Esophagus mucosa (tissue), 1 donor: ENCODE data around the gene LZTR1. TPM values are rescaled to one million over a fixed set of nuclear protein-coding genes. Genes with fewer than 3 reads are reported as not detected.
"Not testable (repeated sequence)": the region's sequence is repeated elsewhere in the genome, so short reads cannot be mapped to it uniquely, and the experiment has no call there.

ENCODE experiments used
- ATAC-seq: fragments of 200-7000 bp; cut with Tn5 transposase; one replicate; pipeline ENCODE4 v1.9.1; 2020
- total RNA-seq: library from RNA; stranded (reverse); gene quantifications from one replicate; pipeline ENCODE4 v1.2.4, GENCODE V29; 2023
- donor health status: DM: yes; HTN: yes; CAD: no.

LZTR1 gene
- total RNA-seq, 1 donor from 2014 or later = 26.3 TPM

DNA sequence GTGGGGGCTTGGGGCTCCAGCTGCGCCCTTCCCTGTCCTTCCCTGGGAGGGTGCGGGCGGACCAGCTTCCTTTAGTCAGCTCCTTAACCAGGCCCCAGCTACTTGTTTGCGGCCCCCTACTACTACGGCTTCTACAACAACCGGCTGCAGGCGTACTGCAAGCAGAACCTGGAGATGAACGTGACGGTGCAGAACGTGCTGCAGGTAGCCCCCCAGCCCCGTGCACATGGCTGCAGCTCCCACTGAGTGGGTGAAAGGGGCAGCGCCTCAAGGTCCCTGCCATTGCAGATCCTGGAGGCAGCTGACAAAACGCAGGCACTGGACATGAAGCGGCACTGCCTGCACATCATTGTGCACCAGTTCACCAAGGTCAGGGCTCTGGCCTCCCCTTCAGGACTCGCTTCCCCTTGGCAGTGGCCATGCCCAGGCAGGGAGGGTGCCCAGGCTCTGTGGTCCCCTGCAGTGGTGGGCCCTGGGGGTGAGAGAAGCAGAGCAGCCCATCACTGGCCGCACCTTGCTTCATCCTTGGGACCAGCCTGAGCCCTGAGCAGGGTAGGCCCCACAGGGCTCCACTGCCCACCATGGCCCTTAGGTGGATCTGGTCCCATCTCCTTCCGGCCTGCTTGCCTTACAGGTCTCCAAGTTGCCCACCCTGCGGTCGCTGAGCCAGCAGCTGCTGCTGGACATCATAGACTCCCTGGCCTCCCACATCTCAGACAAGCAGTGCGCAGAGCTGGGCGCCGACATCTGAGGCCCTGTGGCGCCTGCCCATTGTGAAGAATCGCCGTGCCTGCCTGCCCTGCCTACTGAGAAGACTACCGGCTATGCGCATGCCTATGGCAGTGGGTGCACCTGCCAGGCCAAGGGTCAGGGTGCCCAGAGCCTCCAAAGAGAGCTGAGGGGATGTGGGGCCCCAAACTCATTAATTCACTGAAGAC lies 14.8 kb downstream of the LZTR1 start:
- ATAC-seq = no peak

DNA sequence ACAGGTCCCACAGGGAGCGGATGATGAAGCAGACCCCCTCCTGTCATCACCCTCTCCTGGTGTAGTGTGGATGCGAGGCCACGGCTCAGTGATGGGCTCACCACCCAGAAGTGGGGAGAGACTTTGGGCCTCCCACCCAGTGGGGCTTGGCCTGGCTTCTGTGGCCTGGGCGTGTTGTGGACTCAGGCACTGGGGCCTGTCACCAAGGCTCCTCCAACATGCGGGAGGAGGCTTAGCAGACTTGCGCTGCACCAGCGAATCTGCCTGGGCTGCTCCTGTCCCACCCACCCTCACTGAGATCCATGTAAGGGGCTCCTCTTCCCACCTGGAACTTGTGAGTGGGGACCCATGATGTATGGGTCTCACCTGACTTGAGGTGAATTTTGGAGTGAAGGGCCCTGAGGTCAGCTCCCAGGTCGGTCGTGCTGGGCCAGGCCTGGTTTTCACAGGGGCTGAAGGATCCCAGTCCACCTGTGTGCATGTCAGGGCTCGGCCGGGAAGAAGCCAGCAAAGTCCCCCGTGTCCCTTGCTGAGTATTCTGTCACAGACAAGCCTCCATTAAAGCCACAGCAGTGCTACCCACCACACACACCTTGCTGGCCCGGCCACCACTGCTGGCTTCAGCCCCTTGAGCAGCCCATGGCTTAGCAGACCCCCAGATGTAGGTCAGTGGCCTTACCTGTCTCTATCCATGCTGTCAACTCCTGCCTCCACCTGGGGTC lies 15.6 kb downstream of the LZTR1 start:
- ATAC-seq = no peak

DNA sequence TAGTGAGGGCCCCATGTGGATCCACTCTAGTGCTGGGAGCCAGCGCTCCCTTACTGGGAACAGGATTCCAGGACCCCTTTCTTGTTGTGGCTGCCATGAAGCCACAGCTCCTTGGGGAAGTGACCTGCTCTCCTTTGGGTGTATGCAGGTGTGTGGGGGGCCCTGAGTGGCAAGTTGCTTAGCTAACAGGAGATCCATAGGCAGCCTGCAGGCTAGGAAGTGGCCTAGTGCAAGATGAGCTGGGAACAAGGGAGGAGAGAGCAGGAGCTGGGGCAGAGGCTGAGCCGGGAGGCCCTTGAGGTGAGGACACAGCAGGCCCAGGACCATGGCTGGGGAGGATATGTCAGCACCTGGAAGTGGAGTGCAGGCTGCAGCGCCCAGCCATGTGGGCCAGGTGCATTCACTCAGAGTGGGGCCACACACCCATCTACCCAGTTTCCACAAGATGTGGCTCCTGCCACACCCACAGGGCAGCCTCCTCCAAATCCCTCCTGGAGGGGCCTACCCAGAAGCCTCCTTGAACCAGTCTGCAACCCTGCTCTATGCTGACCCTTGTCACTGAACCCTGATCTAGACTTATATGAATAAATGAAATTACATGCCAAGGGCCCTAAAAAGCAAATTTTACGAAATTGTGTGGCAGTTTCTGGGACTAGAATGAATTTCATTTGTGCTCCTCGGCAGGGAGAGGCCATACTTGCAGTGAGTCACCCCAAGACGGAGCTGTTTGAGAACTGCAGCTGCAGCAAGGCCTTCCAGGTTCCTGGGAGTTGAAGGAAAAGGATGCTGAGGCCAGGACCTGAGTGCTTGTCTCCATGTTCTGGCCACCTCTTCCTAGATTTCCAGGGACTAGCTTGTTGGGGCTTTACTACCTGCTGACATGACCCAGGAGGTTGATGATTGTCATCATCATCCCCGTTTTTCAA lies 16.6 kb downstream of the LZTR1 start:
- ATAC-seq = no peak

DNA sequence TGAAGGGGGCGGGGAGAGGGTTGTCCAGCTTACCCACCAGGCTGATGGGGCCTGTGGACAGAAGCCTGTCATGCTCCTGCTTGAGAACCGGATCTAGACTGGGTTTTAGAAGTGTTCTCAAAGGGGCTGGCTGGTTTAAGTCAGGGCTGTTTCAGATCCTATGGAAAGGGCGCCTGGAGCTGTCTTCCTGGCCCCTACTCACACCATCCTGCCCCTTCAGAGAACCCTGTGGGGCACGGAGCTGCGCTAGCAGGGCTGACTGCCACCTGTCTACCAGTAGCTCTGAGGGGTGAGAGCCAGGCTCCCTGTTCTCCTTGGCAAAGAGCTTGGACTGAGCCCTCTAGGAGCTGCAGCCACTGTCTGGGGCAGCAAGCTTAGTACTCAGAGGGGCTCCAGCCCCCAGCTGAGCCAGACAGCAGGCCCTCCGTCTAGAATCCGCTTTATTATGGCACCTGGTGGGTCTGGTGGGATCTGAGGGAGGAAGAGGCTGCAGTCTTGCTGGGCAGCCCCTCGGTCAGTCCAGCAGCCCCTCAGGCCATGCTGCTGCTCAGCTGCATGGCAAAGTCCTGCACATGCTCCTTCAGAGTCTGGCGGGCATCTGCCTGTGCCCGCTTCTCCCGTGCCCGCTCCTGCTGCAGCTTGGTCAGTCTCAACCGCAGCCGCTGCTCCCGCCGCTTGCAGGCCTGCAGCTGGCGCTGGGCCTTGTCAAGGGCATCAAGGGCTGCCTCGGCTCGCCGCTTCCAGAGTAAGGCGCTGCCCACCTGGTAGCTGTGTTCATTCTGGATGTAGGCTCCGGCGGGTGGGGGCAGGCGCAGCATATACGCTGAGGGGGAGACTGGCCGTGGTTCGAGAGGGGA lies 17.5 kb downstream of the LZTR1 start:
- ATAC-seq = no peak

DNA sequence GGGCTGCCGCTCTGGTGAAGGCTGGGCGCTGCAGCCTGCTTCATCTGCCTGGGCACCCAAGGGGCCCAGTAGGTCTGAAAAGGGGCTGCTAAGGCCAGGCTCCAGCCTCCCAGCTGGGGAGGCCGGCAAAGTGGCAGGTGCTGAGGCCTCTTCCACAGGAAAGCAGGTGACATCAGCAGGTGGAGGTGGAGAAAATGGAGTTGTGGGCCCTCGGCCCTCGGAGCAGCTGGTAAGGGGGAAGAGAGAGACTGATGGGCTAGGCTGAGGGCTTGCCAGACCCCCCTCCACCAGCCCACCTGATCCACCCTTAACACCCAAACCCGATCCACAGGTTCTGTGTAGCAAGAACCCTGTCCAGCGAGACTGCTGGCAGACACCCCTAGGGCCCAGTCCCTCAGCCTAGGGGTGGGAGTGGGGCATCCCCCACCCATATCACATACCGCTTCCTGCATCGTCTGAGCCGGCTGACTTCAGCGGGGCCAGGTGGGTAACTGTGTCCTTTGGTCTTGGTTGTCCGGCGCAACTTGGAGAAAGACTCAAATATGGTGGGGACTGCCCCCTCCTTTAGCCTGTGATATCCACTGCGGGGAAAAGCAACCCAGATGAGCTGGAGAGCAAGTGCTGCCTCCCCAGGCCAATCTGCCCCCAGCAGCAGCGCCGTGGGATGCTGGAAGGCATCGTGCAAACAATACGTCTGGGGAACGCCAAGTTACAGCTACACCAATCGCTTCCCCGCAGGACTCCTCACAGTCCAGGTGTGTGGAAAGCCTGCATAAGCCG lies 18.3 kb downstream of the LZTR1 start:
- ATAC-seq = no peak

DNA sequence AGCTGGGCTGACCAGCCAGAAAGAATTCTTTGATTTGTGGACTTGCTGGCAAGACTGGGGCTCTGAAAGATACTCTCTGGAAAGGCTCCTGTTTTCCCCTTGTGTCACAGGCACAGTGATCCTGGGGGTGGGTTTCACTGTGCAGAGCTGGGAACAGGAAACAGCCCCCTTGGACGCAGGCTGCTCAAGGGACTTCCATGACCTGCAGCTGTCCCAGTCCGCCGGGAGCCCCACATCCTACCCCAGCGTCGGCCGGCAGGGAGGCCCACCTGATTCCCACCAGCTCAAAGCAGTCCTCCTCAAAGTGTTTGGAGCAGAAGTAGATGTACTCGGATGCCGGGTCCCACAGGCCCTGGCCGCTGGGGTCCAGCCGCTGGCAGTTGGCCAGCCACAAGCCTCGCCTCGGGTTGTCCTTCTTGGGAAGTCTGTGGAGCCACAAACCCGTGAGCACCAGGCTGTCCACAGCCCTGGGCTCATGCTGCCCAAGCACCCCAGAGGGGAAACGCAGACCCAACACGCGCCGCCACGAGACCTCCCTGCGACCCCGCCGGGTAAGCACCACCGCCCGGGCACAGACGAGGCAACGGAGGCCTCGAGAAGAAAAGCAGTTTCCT lies 19.0 kb downstream of the LZTR1 start:
- ATAC-seq = no peak

DNA sequence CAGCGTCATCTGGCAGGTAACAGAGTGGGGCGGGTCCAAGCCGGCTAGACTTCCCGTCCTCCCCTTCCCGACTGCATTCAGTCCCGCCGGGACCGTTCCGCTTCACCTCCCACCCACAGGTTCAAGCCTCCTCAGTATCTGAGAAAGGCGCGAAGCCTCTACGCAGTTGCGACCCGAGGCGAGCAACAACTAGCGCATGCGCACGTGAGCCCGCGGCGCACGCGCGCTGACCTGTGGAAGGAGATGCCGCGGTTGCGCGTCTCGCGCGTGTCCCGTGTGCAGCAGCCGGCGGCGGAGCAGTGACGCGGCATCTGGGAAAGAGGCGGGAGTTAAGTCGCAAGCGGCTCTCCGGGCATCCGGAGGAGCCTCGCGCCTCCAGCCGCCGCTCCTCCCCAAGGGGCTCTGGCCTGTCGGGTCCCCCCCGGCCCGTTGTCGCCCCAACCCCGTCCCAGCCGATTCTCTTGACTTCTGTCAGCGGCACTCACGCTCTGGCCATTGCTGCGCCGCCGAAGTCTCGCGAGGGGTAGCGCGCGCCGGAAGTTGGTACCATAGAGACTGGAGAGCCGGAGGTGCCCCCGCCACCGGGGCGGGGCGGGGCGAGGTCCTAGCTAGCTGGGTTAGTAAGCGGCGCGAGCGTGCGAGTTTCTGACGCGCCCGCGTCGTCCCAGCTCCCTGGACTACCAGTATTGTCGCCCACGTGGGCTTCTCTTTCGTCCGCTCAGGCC lies 19.7 kb downstream of the LZTR1 start, which contains the start of gene THAP7:
TSS of gene THAP7 (minus strand) at position 518 of the 725 bp plus-strand sequence. CDS start at position 311, 207 bp downstream.
- ATAC-seq = peak; percentile 92

DNA sequence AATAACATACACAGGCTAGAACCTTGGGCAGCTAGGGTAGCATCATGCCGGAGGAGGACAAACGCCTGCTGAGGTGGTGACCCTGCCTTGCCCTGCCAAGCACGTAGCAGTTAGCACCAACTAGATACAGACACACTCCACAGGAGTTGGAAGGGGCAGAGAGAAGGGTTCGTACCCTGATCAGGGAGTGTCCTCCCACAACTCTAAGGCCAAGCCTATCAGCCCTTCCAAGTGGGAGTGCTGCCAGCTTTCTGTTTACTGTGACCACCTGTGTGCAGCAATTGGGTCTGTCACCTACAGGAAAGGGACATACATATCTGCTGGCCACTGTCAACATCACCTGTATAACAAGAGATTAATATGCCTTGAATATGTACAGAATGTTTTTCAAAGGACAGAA lies 21.7 kb downstream of the LZTR1 start:
- ATAC-seq = no peak

DNA sequence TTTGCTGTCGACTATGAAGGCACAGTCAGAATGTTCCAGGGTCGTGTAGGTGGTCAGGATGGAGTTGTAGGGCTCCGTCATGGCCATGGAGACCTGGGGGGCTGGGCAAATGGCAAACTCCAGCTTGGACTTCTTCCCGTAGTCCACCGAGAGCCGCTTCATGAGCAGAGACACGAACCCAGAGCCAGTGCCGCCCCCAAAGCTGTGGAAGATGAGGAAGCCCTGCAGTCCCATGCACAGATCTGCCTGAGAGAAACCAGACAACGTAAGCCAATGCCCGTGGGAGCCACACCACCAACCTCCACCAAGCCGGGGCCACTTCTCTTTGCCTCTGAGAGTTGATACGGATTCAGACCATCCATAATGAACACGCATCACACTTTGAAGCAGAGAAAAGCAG lies 27.1 kb downstream of the LZTR1 start:
- not testable (repeated sequence) for ATAC-seq

DNA sequence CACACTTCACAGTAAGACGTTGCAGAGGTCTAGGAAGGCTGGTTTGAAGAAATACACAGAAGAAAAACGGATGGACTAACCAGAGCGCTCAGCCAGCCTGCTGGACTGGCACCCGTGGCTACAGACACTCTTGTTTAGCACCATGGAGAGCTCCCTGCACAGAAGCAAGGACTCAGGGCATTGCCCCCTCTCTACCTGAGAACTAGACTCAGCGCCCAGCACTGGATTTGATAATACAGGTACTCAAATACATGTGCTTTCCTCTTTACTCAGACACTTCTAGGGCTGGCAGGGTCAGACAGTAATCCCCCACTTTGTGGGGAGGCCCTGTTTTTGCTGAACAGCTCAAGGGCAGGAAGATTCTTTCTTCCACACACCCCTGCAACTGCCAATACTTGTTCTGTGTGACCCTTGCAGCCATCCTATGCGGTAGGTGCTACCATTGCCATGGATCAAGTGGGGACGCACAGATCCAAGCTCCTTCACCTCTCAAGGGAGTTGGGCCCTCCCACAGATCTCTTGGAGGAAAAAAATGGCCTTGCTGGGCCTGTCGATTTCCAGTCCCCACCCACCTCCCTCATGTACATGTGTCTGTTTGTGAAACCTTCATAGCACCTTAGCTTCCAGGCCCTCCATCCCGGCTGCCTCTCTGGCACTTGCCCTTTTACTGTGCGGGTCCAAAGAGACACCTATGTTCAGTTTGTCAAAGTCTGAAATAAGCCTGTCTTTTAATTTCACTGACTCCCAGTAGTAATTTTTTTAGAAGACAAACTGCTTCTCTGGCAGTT lies 27.7 kb downstream of the LZTR1 start:
- ATAC-seq = peak; percentile 39

DNA sequence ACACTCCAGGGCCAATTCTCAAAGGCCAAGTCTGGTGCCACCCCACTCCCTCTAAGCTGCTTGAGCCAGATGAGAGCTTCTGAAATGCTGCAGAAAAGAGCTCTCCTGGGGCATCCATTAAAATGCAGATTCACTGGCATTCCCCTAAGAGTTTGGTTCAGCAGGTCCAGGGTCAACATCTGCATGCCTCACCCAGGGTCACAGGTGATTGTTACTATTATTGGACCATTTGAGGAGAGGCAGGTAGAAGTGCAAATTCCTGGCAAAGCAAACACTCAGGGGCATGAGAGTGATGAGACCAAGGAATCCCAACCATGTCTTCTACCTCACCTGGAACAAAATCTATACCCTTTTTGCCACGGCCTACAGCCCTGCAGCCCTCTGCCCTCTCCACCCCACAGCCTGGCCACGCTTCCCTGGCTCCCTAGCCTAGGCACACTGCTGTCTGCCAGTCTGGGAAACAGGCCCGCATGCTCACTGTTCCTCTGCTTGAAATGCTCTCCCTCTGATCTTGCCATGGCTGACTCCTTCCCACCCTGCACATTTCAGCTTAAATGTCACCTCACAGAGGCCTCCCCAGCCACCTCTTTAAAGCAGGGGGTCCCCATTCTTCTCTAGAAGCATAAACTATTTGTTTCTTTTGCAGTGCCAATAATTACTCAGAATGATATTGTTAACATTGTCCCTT lies 28.5 kb downstream of the LZTR1 start:
- ATAC-seq = no peak

DNA sequence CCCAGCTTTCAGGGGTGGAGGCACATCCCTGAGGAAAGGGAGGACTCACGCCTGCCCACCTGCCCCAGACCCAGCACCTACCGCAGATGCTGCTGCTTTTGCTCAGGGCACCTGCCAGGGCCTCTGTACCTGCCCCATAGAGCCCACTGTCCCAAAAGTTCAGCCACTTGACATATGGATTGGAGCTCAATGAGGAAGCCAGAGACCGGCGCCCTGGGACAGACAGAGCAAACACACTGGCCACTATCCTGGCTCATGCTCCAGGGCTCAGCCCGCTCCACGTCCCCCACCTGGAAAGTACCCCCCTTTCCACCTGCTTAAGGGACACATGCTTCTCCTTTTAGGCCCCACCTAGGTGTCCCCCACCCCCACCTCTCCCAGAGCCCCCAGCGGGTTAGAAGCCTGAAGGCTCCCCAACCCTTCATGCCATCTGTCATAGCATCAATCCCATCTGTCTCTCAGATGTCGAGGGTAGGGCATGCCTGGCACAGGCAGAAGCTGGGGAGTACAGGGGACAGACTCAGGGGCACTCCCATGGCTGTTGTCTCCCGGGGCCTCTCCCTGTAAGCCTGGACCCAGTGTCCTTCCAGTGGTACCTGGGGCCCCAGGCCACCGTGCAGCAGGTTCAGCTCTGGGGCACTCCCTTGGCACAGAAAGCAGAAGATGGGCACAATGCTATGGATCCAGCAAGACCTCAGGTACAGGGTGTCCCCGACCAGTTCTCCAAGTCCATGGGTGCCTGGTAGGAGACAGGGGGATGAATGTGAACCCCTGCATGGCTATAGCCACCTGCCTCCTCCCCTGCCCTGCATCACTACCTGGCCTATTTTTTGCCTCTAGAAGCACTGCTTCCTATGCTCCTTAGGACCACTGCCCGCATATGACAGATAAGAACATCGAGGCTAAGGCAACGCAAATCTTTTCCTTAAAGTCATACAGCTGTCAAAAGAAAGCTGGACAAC lies 30.6 kb downstream of the LZTR1 start:
- no peak for ATAC-seq

DNA sequence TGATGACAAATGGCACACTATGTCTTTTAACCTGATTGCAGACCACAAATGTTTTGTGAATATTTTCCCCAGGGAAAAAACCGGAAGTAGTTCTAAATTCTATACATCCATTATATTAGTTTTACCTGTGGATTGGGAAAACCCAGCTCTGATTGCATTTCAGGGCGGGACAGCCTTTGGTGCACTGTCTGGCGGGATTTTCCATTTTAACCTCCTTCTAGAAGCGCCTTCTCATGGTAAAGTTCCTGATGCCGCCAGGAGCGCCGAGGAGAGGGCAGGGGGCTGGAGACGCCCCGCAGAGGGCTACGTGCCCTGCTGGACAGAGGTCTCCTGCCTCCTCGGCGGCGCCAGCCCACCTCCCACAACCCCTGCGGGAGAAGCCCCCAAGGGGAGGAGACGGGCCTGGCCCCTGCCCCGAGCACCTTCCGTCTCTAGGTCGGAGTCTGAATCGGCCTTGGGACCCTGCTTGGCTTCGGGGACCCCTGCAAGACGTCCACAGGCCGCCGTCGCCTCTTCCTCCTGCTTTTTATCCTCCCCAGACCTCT lies 31.6 kb downstream of the LZTR1 start:
- ATAC-seq = peak; percentile 3

DNA sequence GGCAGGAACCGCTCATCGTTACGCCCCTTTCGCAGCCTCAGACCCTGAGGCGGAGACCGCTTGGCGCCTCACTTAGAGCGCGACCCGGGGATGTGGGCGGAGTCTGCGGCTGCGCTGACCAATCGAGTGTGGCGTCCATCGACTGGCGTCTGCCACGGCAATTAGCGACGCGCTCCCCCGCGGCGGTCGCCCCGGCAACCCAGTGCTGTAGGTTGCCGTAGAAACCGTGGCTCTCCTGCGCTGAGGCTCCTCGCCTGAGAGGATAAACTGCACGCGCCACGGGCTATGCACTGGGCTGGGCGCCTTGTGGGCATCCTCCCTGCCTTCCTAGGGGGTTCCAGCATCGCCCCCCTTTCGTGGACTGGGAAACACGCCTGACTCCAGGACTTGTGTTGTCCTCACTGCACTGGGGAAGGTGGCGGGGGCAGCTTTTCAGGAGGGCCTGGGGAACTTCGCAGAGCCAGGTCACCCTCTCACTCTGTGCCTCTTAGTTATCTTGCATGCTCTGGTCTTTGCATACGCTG lies 32.2 kb downstream of the LZTR1 start:
- peak; percentile 71 for ATAC-seq

DNA sequence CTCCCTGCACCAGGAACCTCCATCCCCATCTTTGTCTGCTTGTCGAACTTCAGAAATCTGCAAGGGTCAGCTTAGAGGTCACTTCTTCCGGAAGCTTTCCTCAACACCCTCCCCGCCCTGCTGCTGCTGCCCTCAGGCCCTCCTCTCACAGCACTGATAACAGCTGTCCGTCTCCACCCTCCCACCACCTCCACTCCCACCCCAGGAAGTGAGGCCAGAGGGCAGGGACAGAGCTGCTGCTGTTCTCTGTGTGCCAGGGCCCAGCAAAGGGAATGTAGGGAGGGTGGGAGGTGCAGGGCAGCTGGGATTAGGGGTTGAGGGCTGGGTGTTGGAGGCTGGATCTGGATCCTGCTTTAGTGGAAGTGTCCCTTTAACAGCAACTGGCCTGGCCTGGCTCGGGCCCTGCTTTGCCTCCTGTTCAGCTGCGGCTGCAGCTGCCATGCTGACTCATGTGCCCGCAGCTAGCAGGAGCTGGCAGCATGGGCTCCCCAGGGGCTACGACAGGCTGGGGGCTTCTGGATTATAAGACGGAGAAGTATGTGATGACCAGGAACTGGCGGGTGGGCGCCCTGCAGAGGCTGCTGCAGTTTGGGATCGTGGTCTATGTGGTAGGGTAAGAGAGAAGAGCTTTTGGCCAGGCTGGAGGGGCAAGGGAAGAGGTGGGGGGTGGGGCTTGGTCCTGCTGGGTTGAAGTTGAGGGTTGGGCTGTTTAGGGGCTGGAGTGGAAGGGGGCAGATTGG lies 32.8 kb downstream of the LZTR1 start, which contains the start of gene P2RX6:
TSS of gene P2RX6 (plus strand) at position 440 of the 740 bp plus-strand sequence. CDS start at position 450, 10 bp downstream.
- peak; percentile 5 for ATAC-seq
